Activated T-helper 1 cell treated with Interleukin-2 at 50 U/mL for 16 hours (primary cell): Measurements from ENCODE around the gene BRI3BP.
"Not testable (repeated sequence)": the region's sequence is repeated elsewhere in the genome, so short reads cannot be mapped to it uniquely, and the experiment has no call there.

ENCODE experiments used
- DNase-seq: peaks from one replicate; pipeline ENCODE4 v3.0.0-alpha.2; 2020; ENCODE audit warnings: low read depth

The BRI3BP gene

DNA sequence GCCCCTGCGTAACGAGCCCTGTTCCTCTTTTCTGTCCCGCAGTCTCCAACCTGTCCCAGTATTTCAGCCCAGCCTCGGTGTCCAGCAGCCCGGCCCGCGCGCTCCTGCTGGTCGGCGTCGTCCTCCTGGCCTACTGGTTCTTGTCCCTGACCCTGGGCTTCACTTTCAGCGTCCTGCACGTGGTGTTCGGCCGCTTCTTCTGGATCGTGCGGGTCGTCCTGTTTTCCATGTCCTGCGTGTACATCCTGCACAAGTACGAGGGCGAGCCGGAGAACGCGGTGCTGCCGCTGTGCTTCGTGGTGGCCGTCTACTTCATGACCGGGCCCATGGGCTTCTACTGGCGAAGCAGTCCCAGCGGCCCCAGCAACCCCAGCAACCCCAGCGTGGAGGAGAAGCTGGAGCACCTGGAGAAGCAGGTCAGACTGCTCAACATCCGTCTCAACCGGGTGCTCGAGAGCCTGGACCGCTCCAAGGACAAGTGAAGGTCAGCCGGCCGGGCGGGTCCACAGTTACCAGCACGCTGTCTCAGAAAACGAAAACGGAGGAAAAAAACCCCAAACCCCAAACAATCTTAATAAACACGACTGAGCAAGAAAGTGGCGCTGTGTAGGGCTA, 31.6 kb downstream of the BRI3BP start:
- no peak for DNase-seq

DNA sequence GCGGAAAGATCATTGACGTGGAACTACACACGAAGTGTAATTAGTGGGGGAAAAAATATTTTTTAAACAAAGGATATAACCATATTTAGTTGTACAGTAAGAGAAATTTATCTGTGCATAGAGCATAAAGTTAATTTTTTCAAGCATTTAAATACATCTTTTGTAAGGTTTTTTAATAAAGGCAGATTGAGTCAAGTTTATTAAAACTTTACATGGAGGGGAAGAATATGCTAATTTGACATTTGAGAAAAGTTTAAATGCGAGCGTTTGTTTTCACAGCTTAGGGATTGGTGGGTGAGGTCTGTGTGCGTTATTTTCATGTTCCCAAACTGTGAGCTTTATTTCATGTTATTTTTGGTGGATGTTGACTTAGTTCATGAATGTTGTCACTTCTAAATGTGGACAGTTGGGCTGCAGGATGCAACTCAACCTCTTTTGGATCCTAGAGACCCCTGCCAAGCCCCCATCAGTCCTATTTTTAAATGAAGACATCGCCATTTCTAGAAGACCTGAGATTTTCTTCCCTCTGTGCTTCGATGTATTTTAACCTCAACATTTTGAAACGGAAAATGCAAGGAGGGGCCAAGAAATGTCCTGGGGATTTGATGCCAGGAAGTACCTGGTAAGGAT, 32.3 kb downstream of the BRI3BP start:
- no peak for DNase-seq

DNA sequence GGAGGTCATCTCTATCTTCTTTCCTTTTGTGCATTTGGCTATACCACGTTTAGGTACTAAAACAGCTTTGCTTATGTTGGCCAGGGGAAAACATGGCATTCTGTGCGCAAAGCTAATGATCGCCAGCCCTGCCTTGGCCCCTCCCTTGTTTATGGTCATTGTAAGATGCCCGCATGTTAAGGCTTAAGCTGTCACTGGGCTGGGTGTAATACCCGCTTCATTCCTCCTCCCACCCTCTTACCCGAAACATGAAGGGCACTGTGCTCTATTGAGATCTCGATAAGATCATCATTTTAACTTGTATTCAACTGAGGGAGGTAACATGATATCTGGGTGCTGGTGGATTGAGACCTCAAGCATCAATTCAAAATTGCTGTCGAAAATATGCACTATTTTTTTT, 34.7 kb downstream of the BRI3BP start:
- DNase-seq = no peak

DNA sequence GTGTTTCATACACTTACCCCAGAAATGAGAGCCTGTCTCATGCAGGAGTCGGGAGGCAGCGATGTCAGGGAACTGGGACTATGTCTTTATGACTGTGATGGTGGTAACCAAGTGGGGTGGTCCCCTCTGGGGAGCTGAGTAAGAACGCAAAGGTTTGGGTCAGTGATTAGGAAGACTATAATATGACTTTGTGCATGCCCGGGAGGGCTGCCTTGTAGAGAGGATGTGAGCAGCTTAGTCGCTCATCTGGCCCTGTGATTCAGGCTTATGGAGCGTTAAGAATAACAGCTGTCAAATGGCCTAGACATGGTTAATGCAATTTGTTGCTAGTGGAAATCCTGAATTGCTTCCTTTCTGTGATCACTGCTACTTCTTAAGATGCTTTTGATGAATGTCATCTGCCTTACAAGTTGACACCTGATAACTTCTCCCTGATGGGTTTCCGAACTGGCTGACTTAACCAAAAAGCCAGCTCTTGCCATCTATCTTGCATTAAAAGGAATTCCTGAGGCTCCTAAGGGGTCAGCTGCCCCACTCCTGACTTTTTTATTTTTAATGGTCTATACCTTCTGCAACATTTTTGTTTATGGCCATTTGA, 36.4 kb downstream of the BRI3BP start:
- no peak for DNase-seq

DNA sequence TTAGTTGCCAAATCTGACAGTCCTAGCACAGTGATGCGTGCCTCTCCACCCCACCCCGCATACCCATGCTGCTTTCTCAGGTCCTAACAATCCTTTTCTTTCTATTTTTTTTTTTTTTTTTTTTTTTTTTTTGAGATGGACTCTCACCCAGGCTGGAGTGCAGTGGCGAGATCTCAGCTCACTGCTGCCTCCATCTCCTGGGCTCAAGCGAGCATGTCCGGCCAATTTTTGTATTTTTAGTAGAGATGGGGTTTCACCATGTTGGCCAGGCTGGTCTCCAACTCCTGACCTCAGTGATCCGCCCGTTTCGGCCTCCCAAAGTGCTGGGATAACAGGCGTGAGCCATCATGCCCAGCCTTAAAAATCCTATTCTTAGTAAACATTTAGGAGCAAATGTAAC, 38.0 kb downstream of the BRI3BP start:
- not testable (repeated sequence) for DNase-seq

DNA sequence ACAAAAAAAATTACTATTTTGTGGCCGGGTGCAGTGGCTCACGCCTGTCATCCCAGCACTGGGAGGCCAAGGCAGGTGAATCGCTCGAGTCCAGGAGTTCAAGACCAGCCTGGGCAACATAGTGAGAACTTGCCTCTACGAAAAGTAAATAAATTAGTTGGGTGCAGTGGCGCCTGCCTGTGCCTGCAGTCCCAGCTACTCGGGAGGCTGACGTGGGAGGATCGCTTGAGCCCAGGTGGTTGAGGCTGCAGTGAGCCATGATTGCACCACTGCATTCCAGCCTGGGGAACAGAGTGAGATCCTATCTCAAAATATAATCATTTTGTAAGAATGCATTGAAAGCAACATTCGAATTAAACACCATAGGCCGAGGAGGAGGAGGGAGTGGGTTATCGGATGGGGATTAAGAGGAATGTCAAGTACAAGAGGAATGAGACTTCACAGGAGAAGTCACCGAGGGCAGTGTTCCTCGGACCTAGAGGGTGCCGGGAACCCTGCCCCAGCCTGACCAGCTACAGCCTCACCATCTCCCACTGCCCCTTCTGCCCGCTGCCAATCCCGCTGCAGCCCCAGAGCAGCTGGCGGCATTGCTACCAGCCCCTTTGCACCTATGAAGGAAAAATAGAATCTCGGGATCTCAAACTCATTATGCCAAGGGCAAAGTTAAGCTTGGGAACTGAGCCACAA, 39.2 kb downstream of the BRI3BP start:
- DNase-seq = no peak

DNA sequence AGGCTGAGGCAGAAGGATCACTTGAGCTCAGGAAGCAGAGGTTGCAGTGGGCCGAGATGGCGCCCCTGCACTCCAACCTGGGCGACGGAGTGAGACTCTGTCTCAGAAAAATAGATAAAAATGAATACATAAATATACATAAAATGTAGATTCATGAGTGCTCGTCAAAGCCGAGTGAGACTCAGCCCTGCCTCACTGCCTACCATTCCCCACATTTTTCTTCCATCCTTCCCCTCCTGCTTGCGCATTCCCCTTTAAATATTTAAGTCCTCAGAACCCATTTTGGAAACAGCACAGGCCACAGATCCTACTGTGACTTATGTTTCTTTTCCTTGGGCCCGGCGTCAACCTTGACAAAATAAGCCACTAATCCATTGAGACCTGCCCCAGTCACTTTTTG, 39.8 kb downstream of the BRI3BP start:
- no peak for DNase-seq

DNA sequence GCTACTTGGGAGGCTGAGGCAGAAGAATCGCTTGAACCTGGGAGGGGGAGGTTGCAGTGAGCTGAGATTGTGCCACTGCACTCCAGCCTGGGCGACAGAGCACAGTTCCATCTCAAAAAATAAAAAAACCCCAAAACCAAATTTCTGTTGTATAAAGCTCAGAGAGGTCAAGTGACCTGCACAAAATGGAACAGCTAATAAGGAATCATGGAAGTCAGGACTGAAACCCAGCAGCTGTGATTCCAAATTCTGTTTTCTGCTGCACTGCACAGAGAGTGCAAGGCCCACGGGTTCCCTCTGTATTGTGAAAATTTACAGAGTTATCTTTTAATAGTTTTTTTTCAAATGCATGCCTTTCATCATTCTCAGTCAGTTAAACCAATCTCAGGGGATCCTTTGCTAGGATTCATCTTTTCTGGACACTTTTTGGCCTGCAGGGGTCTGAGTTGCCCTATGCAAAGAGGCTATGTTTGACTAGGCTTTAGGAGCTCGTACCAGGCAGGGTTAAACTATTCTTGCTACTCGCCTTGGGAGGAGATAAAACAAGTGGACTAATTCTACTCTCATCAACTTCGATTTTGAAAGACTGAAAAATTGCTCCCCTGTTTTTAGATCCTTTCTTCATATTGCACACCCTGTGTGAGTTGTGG, 45.7 kb downstream of the BRI3BP start:
- DNase-seq = no peak

DNA sequence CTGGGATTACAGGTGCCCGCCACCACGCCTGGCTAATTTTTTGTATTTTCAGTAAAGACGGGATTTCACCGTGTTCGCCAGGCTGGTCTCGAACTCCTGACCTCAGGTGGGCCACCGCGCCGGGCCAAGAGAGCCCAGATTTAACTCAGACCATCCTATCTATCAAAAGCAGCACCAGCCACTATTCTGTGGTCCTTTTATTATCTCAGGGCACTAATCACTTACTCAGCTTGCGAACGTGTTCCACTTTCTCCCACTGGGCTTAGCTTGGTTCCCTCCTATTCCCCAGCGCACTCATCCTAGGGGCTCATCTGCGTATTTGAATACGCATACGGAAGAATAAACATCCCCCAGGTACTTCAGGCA, 55.6 kb downstream of the BRI3BP start:
- no peak for DNase-seq

DNA sequence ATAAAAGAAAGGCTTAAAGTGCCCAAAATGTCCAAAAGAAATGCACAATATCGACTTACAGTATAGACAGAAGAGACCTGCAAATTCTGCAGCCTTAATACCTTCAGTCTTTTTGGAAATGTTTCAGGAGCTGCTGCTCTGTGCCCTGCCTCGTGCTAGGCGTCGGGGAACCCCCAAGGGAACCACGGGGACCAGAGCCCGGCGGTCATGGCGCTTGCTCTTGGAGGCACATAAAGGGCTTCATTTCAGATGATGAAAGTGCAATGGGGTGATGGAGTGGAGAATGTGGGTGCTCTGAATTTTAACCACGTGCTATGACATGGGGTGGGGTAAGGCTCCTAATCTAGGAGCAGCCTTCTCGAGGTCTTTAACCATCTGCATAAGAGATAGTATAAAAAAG, 57.0 kb downstream of the BRI3BP start:
- DNase-seq = no peak

DNA sequence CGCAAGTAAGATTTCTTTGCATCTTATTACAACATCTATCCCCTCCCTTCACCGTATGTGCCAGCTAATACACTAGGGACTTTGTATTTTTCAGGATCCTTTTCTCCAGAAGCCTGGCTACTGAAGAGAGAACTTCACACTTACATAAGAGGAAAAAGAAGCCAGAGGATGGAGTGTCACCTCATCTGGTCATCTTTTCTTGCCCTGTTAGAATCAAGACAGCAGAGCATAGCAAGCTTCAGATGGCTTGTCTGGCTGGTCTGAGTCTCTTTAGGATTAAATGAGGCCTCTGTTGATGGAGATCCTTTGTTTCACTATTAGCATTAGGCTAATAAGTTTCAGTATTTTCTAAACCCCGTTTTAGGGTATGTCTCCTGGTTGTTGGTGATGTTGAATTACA, 57.4 kb downstream of the BRI3BP start:
- DNase-seq = no peak

DNA sequence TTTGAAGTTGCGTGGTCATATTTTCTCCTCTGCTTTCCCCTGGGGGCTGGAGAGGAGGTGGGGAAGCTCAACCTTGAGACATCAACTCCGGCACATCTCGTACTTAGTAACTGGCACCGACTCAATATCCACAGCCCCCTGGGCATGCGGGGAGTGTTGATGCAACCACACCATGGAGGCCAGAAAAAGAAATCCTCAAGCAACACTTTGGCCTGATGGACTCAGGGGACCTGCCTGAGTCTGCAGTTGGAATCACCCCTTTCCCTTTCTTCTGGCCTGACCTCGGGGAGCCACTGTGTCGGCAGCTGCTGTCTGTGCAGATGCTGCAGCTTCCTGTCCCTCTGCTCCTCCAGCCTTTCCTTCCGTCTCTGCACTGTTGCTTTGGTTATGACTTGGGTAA, 60.4 kb downstream of the BRI3BP start:
- DNase-seq = no peak

DNA sequence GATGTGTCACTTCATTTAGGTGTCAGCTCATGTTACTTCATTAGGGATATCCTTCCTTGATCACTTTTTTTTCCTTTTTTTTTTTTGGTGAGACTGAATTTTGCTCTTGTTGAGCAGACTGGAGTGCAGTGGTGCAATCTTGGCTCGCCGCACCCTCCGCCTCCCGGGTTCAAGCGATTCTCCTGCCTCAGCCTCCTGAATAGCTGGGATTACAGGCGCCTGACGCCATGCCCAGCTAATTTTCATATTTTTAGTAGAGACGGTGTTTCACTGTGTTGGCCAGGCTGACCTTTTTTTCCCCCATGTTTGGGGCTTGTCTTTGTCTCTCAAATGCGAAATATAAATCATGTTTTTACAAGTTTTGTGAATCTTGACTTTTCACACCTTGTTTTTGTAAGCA, 62.1 kb downstream of the BRI3BP start:
- DNase-seq = no peak

DNA sequence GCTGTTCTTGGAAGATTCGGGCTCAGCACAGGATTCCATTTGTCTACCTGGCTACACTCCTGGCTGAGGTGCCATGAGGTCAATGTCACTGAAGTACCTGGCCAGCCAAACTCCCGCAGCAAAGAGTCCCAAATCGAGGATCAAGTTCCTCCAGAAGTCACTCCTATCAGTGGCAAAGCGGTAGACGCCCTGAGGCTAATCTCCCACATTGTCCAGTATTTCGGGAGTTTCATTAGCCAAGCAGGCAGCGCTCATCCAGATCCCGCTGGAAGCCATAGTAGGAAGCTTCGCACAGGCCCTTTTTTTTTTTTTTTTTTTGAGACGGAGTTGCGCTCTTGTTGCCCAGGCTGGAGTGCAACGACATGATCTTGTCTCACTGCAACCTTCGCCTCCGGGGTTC, 62.9 kb downstream of the BRI3BP start:
- no peak for DNase-seq

DNA sequence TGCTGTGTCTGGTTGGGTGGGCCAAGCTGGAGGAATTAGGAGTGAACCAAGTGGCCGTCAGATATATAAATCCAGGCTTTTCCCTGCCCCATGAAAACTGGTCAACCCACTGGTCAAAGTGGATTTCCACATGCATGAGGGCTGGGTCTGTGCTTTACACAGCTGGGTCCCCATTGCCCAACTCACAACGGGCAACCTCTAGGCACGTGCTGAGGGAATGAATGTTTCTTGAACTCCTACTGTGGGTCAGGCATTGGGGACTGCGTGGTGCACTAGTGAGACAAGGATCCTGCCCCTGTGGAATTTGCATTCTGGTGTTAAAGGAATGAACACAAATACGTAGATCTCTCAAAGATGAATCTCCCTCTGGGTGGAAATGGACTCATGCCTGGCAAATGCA, 64.3 kb downstream of the BRI3BP start:
- no peak for DNase-seq

DNA sequence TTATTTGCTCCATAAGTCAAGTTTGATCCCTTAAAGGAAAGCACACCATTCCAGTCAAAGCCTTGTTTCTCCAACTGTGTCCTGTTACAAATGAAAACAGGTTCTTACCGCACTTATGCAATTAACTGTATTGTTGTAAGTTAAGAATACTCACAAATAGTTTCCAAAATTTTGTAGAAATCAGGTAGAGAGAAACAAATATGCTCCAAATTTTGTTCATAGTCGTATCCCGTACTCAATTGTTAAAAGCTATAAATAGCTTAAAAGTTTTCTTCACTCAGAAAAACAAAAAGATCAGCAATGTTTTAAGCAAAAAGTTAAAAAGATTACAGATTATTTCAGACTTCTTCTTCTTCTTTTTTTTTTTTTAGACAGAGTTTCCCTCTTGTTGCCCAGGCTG, 67.8 kb downstream of the BRI3BP start:
- DNase-seq = no peak

DNA sequence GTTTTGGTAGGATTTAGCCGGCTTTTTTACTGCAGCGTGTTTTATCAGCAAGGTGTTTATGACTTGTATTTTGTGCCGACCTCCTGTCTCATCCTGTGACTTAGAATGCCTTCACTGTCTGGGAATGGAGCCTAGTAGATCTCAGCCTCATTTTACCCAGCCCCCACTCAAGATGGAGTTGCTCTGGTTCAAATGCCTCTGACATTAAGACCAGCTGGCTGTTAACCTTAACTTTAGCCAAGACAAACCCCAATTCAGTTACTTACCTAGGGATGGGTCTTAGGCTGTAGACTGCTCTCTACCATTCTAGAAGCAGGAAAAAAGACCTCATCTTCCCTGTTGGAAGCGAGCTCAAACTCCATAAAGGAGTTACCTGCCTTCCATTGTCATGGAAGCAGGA, 70.1 kb downstream of the BRI3BP start:
- not testable (repeated sequence) for DNase-seq

DNA sequence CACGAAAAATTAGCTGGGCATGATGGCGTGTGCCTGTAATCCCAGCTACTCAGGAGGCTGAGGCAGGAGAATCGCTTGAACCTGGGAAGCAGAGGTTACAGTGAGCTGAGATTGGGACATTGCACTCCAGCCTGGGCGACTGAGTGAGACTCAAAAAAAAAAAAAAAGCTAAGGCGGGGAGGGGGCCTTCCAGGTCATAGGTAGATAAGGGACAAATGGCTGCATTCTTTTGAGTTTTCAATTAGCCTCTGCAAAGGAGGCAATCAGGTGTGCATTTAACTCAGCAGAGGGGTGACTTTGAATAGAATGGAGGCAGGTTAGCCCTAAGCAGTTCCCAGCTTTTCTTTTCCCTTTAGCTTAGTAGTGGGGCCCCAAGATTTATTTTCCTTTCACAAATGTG, 71.0 kb downstream of the BRI3BP start:
- no peak for DNase-seq

DNA sequence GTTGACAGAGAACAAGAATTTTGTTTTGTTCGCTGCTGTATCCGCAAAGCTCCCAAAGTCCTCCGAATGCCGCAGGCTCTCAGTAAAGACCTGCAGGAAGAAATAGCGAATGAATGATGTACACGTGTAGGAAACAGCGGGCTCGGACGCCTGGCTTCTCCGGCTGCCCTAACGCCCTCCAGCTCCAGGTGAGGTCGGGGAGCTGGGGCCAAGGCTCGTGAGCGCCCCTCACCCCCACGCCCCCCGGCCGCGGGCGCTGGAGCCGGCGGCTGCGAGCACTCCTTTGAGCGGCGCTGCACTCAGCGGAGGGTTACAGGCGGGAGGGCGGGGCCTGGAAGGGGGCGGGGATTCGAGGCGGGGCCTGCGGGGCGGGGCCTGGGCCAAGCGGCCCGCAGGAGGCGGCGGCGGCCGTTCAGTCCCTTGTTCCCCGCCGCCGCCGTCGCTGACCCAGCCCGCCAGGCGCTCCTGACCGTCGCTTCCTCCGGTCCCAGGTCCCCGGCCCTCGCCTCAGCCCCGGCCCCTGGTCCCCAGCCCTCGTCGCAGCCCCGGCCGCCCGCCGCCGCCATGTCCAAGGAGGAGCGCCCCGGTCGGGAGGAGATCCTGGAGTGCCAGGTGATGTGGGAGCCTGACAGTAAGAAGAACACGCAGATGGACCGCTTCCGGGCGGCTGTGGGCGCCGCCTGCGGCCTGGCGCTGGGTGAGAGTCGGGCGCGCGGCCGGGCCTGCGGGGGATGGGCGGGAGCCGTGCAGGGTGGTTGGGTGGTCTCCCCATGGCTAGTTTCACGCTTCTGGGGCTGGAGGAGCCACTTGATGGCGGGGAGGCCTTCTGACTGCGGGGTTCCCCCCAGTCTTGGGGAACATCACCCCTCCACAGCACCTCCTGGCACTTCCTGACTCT, 71.8 kb downstream of the BRI3BP start, which contains the start of gene AACS:
TSS of gene AACS (plus strand) at position 415 of the 898 bp plus-strand sequence. CDS start at position 565, 150 bp downstream.
- peak; percentile 59 for DNase-seq

DNA sequence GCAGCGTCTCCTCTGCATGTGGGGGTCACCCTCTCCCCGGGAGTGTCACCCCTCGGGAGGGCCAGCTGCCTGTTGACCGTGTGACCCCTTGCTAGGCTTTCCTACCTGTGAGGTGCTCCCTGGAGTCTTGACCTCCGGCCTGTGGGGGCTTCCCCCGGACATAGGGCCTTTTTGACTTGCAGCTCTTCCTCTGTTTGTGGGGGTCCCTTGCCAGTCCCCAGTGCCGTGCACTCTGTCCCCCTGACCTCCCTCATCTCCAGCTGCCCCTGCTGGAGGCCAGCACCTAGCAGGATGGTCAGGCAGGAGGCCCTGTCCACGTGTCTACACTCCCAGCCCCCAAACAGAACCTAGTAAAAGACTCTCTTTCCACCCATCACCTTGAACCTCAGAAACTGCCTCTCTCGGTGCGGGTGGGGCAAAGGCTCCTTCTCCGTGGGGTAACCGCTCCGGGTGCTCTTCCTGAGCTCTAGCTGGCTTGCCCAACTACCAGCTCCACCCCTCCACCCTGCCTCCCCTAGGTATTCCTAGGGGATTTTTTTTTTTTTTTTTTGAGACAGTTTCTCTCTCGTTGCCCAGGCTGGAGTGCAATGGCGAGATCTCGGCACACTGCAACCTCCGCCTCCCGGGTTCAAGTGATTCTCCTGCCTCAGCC, 72.6 kb downstream of the BRI3BP start:
- no peak for DNase-seq

DNA sequence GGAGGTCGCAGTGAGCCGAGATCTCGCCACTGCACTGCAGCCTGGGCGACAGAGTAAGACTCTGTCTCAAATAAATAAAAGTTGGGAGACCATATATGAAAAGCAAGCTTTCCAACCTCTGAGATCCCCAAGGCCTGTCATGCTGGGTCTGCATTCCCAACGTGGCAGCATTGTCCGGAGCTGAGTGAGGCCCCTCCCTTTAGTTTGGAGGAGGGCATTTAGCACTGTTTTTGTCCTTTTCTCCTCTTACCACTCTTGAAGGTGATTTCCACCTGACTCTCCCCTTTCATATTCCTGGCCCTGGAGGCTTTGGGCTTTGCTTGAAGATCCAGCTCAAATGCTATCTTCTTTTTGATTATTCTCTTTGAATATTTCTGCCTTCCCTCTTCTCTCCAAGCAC, 74.9 kb downstream of the BRI3BP start:
- no peak for DNase-seq
